Measurements from ENCODE around the gene IDE. TPM values are rescaled to one million over a fixed set of nuclear protein-coding genes. Genes with fewer than 3 reads are reported as not detected.

IDE gene
- total RNA-seq, 4 donors from 2014 or later, result 107 to 300 (median 185) TPM

- Histone ChIP-seq H3K4me3 (no peak overlapping the region), H3K27ac (no peak overlapping the region), H3K4me1 (no peaks in the 10 kb centered on the region), H3K27me3 (no peaks in the 10 kb centered on the region), H3K36me3 (no peaks in the 10 kb centered on the region), H3K9me3 (no peaks in the 10 kb centered on the region)
- 85% methylated on average over 8 of the region's 8 CpGs for WGBS
- TF ChIP-seq POLR2AphosphoS5 (IDR thresholded peaks at IDR 0.05), result no peak
- TF ChIP-seq POLR2A (IDR thresholded peaks at IDR 0.05), result no peak
- TF ChIP-seq CTCF (IDR thresholded peaks at IDR 0.05), result no peak
- no peak for TF ChIP-seq EP300 (IDR thresholded peaks at IDR 0.05)
- no peak for DNase-seq (ENCODE audit: low spot score in 2 of 2)
These were observed 162.5 kb downstream of the IDE start for GRCh38 chr10:92411406-92411805.

DNA sequence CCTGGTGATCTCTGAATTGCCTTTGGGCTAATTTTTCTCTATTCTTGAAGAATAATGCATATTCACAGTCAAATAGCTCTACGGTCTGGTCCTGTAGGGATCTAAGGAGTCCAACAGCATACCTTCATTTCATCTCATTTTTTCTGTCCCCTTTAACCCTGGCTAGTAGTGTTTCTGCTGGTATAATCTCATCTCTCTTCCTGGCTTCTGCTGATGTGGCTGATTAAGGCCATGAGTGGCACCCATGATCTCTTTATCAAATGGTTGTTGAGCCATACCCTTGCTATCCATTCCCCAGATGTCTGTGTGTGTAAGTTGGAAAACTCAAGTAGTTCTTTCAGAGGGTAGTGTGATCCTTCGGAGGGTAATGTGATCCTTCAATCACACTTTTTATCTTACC lies 163.4 kb downstream of the IDE start:
- Histone ChIP-seq H3K4me1 (no peaks in the 10 kb centered on the region), H3K9me3 (no peaks in the 10 kb centered on the region), H3K27me3 (no peaks in the 10 kb centered on the region), H3K4me3 (no peak overlapping the region), H3K27ac (no peak overlapping the region), H3K36me3 (no peaks in the 10 kb centered on the region)
- TF ChIP-seq EP300 (IDR thresholded peaks at IDR 0.05) (no peak), POLR2AphosphoS5 (IDR thresholded peaks at IDR 0.05) (no peak), POLR2A (IDR thresholded peaks at IDR 0.05) (no peak), CTCF (IDR thresholded peaks at IDR 0.05) (no peak)
- DNase-seq (ENCODE audit: low spot score in 2 of 2), result no peak
- WGBS, result 76% methylated on average over 2 of the region's 2 CpGs

DNA sequence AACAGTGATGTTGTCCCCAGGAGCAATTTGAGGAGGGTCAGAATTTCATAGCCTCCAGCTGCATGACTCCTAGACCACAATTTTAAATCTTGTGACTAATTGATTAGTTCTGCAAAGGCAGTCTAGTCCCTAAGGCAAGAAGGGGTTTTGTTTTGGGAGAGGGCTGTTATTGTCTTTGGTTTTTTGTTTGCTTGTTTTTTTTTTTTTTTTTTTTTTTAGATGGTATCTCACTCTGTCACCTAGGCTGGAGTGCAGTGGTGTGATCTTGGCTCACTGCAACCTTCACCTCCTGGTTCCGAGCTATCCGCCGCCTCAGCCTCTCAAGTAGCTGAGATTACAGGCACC lies 165.9 kb downstream of the IDE start:
- no peaks in the 10 kb centered on the region for H3K27me3 ChIP-seq
- 97% methylated on average over 3 of the region's 3 CpGs for WGBS
- H3K27ac ChIP-seq, result no peak overlapping the region
- TF ChIP-seq POLR2A (IDR thresholded peaks at IDR 0.05) (no peak), CTCF (IDR thresholded peaks at IDR 0.05) (no peak), POLR2AphosphoS5 (IDR thresholded peaks at IDR 0.05) (no peak), EP300 (IDR thresholded peaks at IDR 0.05) (no peak)
- no peaks in the 10 kb centered on the region for H3K36me3 ChIP-seq
- H3K4me3 ChIP-seq, result no peak overlapping the region
- no peaks in the 10 kb centered on the region for H3K4me1 ChIP-seq
- no peaks in the 10 kb centered on the region for H3K9me3 ChIP-seq
- no peak for DNase-seq (ENCODE audit: low spot score in 2 of 2)

DNA sequence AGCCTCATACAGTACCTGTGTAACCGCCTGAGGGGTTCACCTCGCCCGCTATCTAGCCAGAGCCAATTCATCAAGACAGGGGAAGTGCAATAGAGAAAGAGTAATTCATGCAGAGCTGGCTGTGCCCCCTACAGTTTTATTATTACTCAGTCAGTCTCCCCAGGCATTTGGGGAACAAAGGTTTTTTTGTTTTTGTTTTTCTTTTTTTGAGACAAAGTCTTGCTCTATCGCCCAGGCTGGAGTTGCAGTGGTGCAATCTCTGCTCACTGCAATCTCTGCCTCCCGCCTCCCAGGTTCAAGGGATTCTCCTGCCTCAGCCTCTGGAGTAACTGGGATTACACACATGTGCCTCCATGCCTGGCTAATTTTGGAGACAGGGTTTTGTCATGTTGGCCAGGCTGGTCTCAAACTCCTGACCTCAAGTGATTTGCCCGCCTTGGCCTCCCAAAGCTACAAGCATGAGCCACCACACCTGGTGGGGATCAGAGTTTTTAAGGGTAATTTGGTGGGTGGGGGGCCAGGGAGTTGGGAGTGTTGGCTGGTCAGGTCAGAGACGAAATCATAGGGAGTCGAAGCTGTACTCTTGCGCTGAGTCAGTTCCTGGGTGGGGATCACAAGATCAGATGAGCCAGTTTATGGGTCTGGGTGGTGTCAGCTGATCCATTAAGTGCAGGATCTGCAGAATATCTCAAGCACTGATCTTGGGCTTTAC lies 166.4 kb downstream of the IDE start:
- TF ChIP-seq POLR2AphosphoS5 (IDR thresholded peaks at IDR 0.05), result no peak
- no peak for TF ChIP-seq CTCF (IDR thresholded peaks at IDR 0.05)
- TF ChIP-seq POLR2A (IDR thresholded peaks at IDR 0.05), result no peak
- TF ChIP-seq EP300 (IDR thresholded peaks at IDR 0.05), result no peak
- no peaks in the 10 kb centered on the region for H3K4me1 ChIP-seq
- DNase-seq (ENCODE audit: low spot score in 2 of 2), result no peak
- no peaks in the 10 kb centered on the region for H3K36me3 ChIP-seq
- WGBS, result 60% methylated on average over 9 of the region's 9 CpGs
- no peaks in the 10 kb centered on the region for H3K9me3 ChIP-seq
- H3K4me3 ChIP-seq, result no peak overlapping the region
- no peak overlapping the region for H3K27ac ChIP-seq
- no peaks in the 10 kb centered on the region for H3K27me3 ChIP-seq

DNA sequence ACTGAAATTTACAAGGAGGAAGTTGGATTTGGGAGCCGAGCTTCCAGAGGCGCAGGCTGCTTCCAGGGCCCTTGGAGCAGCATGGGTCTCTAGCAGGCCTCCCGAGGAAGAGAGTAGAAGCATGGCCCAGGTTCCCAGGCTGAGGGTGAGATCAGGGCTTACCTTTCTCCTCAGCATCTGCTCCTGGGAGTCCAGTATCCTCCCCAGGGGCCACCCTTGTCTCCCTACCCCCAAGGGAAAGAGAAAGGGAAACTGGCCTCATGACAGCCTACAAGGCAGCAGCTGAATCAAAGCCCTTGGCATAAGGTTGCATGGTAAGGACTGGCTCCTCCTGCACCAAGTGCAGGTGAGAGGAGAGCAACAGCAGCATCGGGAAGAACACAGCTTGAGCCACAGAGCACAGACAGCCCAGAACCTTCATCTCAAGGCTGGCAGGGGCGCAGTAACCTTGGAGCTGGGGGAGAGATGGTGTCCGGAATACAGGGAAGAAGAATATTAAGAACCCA lies 168.4 kb downstream of the IDE start:
- TF ChIP-seq POLR2AphosphoS5 (IDR thresholded peaks at IDR 0.05) (no peak), POLR2A (IDR thresholded peaks at IDR 0.05) (no peak), EP300 (IDR thresholded peaks at IDR 0.05) (no peak), CTCF (IDR thresholded peaks at IDR 0.05) (no peak)
- H3K4me3 ChIP-seq, result no peak overlapping the region
- no peaks in the 10 kb centered on the region for H3K27me3 ChIP-seq
- no peak for DNase-seq (ENCODE audit: low spot score in 2 of 2)
- no peak overlapping the region for H3K27ac ChIP-seq
- H3K4me1 ChIP-seq, result no peaks in the 10 kb centered on the region
- WGBS, result 68% methylated on average over 6 of the region's 6 CpGs
- H3K36me3 ChIP-seq, result no peaks in the 10 kb centered on the region
- no peaks in the 10 kb centered on the region for H3K9me3 ChIP-seq

Data from suprapubic skin (tissue), 4 donors.